Central memory CD8-positive, alpha-beta T cell (primary cell): ENCODE measurements around the gene C16orf86.

ENCODE experiments used
- ATAC-seq: fragments of 150-1000 bp; cut with Tn5 transposase; replicated peaks from 2 replicates; pipeline ENCODE4 v1.10.0; 2022; ENCODE audit warnings: mild to moderate bottlenecking, moderate FRiP score, moderate number of reproducible peaks; ENCODE audit not compliant: poor library complexity, severe bottlenecking; ENCODE audit errors: extremely low read depth
- DNase-seq, 2 donors: peaks; one replicate each; pipeline ENCODE4 v3.0.0; 2021; ENCODE audit warnings: low spot score in 2 of 2
- H3K27ac Mint-ChIP-seq: one replicate; pipeline ENCODE4 v1.8.0; 2022; ENCODE audit warnings: low read depth, mild to moderate bottlenecking, moderate library complexity, mixed read lengths
- H3K27me3 Mint-ChIP-seq: one replicate; pipeline ENCODE4 v1.8.0; 2022; ENCODE audit warnings: mixed read lengths
- H3K36me3 Mint-ChIP-seq: one replicate; pipeline ENCODE4 v1.8.0; 2022; ENCODE audit warnings: mild to moderate bottlenecking, moderate library complexity, mixed read lengths; ENCODE audit not compliant: insufficient read depth
- H3K4me1 Mint-ChIP-seq: one replicate; pipeline ENCODE4 v1.8.0; 2022; ENCODE audit warnings: mixed read lengths
- H3K4me3 Mint-ChIP-seq: one replicate; pipeline ENCODE4 v1.8.0; 2022; ENCODE audit warnings: mild to moderate bottlenecking, moderate library complexity, mixed read lengths
- H3K9me3 Mint-ChIP-seq: one replicate; pipeline ENCODE4 v1.8.0; 2022; ENCODE audit warnings: mixed read lengths

The C16orf86 gene

GRCh38 chr16:67666559-67667452 lies at the start of gene C16orf86, which contains the start of gene ENKD1:
C16orf86 (plus strand) TSS chr16:67666814; CDS start chr16:67666971, 157 bp downstream.
ENKD1 (minus strand) TSS chr16:67666750; CDS start chr16:67666442, 308 bp downstream.
- peaks cover 5% of the 10 kb centered on the region for H3K4me1 Mint-ChIP-seq
- DNase-seq, result peak; percentile 63 to 66

GRCh38 chr16:67628216-67628615 lies 38.4 kb upstream of the C16orf86 start:
- no peaks in the 10 kb centered on the region for H3K9me3 Mint-ChIP-seq
- H3K27ac Mint-ChIP-seq, result no peak overlapping the region
- ATAC-seq (no peak), DNase-seq (no peak)
- H3K27me3 Mint-ChIP-seq, result no peaks in the 10 kb centered on the region
- no peak overlapping the region for H3K4me3 Mint-ChIP-seq
- no peaks in the 10 kb centered on the region for H3K4me1 Mint-ChIP-seq
- peaks cover 73% of the 10 kb centered on the region for H3K36me3 Mint-ChIP-seq

More at GRCh38 chr16:67666559-67667452, at the start of gene C16orf86, which contains the start of gene ENKD1:
- Mint-ChIP-seq H3K4me3 (peak within 1 kb of the TSS; percentile 87), H3K36me3 (peaks cover 3% of the 10 kb centered on the region), H3K27ac (peak within 1 kb of the TSS; percentile 74), H3K27me3 (no peaks in the 10 kb centered on the region), H3K9me3 (no peaks in the 10 kb centered on the region)
- ATAC-seq, result peak; percentile 78

GRCh38 chr16:67632415-67633172 lies 34.0 kb upstream of the C16orf86 start:
- H3K36me3 Mint-ChIP-seq, result peaks cover 76% of the 10 kb centered on the region
- no peak for DNase-seq
- no peaks in the 10 kb centered on the region for H3K4me1 Mint-ChIP-seq

GRCh38 chr16:67636713-67637112 lies 29.9 kb upstream of the C16orf86 start:
- H3K4me3 Mint-ChIP-seq, result no peak overlapping the region
- DNase-seq (no peak), ATAC-seq (no peak)
- H3K27ac Mint-ChIP-seq, result no peak overlapping the region
- H3K27me3 Mint-ChIP-seq, result no peaks in the 10 kb centered on the region
- no peaks in the 10 kb centered on the region for H3K4me1 Mint-ChIP-seq
- H3K36me3 Mint-ChIP-seq, result peaks cover 62% of the 10 kb centered on the region
- H3K9me3 Mint-ChIP-seq, result no peaks in the 10 kb centered on the region

More at GRCh38 chr16:67632415-67633172, 34.0 kb upstream of the C16orf86 start:
- ATAC-seq, result no peak
- Mint-ChIP-seq H3K4me3 (no peak overlapping the region), H3K27ac (no peak overlapping the region), H3K27me3 (no peaks in the 10 kb centered on the region), H3K9me3 (no peaks in the 10 kb centered on the region)

- Mint-ChIP-seq H3K27me3 (no peaks in the 10 kb centered on the region), H3K4me3 (no peak overlapping the region), H3K27ac (no peak overlapping the region), H3K4me1 (no peaks in the 10 kb centered on the region), H3K36me3 (peaks cover 56% of the 10 kb centered on the region), H3K9me3 (no peaks in the 10 kb centered on the region)
- no peak for DNase-seq
- no peak for ATAC-seq
Measured at GRCh38 chr16:67637625-67638024, 29.0 kb upstream of the C16orf86 start.

GRCh38 chr16:67641779-67642708 lies 24.6 kb upstream of the C16orf86 start:
- no peaks in the 10 kb centered on the region for H3K27me3 Mint-ChIP-seq
- no peaks in the 10 kb centered on the region for H3K4me1 Mint-ChIP-seq
- H3K9me3 Mint-ChIP-seq, result no peaks in the 10 kb centered on the region
- no peak overlapping the region for H3K4me3 Mint-ChIP-seq
- peaks cover 33% of the 10 kb centered on the region for H3K36me3 Mint-ChIP-seq
- ATAC-seq (no peak), DNase-seq (no peak)
- H3K27ac Mint-ChIP-seq, result no peak overlapping the region

- ATAC-seq (no peak), DNase-seq (no peak)
- Mint-ChIP-seq H3K36me3 (peaks cover 18% of the 10 kb centered on the region), H3K4me3 (peak overlapping the region; percentile 79), H3K27ac (no peak overlapping the region), H3K27me3 (no peaks in the 10 kb centered on the region), H3K9me3 (no peaks in the 10 kb centered on the region), H3K4me1 (no peaks in the 10 kb centered on the region)
Measured at GRCh38 chr16:67644038-67644437, 22.6 kb upstream of the C16orf86 start.

GRCh38 chr16:67645397-67646121 lies 21.1 kb upstream of the C16orf86 start:
- H3K4me1 Mint-ChIP-seq, result peaks cover 8% of the 10 kb centered on the region
- H3K27ac Mint-ChIP-seq, result peak overlapping the region; percentile 83
- ATAC-seq, result peak; percentile 17
- H3K4me3 Mint-ChIP-seq, result peak overlapping the region; percentile 79
- H3K27me3 Mint-ChIP-seq, result no peaks in the 10 kb centered on the region
- H3K36me3 Mint-ChIP-seq, result peaks cover 16% of the 10 kb centered on the region
- DNase-seq, result no peak
- H3K9me3 Mint-ChIP-seq, result no peaks in the 10 kb centered on the region

GRCh38 chr16:67647111-67647651 lies 19.4 kb upstream of the C16orf86 start:
- peaks cover 17% of the 10 kb centered on the region for H3K4me1 Mint-ChIP-seq
- H3K27ac Mint-ChIP-seq, result peak overlapping the region; percentile 13
- H3K9me3 Mint-ChIP-seq, result no peaks in the 10 kb centered on the region
- peaks cover 18% of the 10 kb centered on the region for H3K36me3 Mint-ChIP-seq
- H3K27me3 Mint-ChIP-seq, result no peaks in the 10 kb centered on the region
- ATAC-seq, result no peak
- DNase-seq, result no peak
- no peak overlapping the region for H3K4me3 Mint-ChIP-seq

- Mint-ChIP-seq H3K4me3 (no peak overlapping the region), H3K27ac (no peak overlapping the region), H3K4me1 (peaks cover 18% of the 10 kb centered on the region), H3K9me3 (no peaks in the 10 kb centered on the region), H3K36me3 (peaks cover 19% of the 10 kb centered on the region), H3K27me3 (no peaks in the 10 kb centered on the region)
- ATAC-seq, result no peak
- DNase-seq, result no peak
Measured at GRCh38 chr16:67647681-67648080, 18.9 kb upstream of the C16orf86 start.

GRCh38 chr16:67648088-67648763 lies 18.4 kb upstream of the C16orf86 start:
- peaks cover 18% of the 10 kb centered on the region for H3K4me1 Mint-ChIP-seq
- H3K4me3 Mint-ChIP-seq, result no peak overlapping the region
- ATAC-seq (no peak), DNase-seq (no peak)
- H3K27ac Mint-ChIP-seq, result no peak overlapping the region
- no peaks in the 10 kb centered on the region for H3K27me3 Mint-ChIP-seq
- H3K9me3 Mint-ChIP-seq, result no peaks in the 10 kb centered on the region
- peaks cover 19% of the 10 kb centered on the region for H3K36me3 Mint-ChIP-seq
